ENCODE data around the gene PITPNM3.

GRCh38 chr17:6449307-6449706 lies 107.0 kb downstream of the PITPNM3 start:
- no peak for TF ChIP-seq POLR2A (IDR thresholded peaks at IDR 0.05; ENCODE audit: low read depth, low read length)
- no peak for TF ChIP-seq POLR2AphosphoS5 (IDR thresholded peaks at IDR 0.05; ENCODE audit: low read depth, low read length)
- TF ChIP-seq TAF1 (IDR thresholded peaks at IDR 0.05; ENCODE audit: borderline replicate concordance, low read depth, low read length): no peak

Measured in GM12892 (cell line).